ENCODE data around the gene NPC1L1.

GRCh38 chr7:44557485-44557884 is 16.4 kb upstream of the NPC1L1 start:
- TF ChIP-seq CTCF (conservative IDR thresholded peaks at IDR 0.05; ENCODE audit: low read depth, low read length) (no peak), RCOR1 (IDR thresholded peaks at IDR 0.05; ENCODE audit: insufficient replicate concordance, low read length) (no peak), POLR2A (IDR thresholded peaks at IDR 0.05; ENCODE audit: low read depth, low read length) (no peak), RAD21 (IDR thresholded peaks at IDR 0.05; ENCODE audit: low read length) (no peak), USF2 (IDR thresholded peaks at IDR 0.05; ENCODE audit: low read depth, low read length) (no peak), MXI1 (IDR thresholded peaks at IDR 0.05; ENCODE audit: borderline replicate concordance, low read depth, low read length) (no peak), CHD1 (IDR thresholded peaks at IDR 0.05; ENCODE audit: low read depth, low read length) (no peak), SMC3 (IDR thresholded peaks at IDR 0.05; ENCODE audit: low read depth, low read length) (no peak)
